NCI-H187 (cell line): Measurements from ENCODE around the gene FCAMR.
"Not testable (repeated sequence)": the region's sequence is repeated elsewhere in the genome, so short reads cannot be mapped to it uniquely, and the experiment has no call there.

ENCODE experiments used
- DNase-seq, 2 experiments: peaks; one replicate each; lab custom pipeline; 2025; lab: John Stamatoyannopoulos, UW

FCAMR gene

GRCh38 chr1:206933333-206933945 lies 36.8 kb downstream of the FCAMR start:
- no peak for DNase-seq

GRCh38 chr1:206932177-206932576 lies 38.1 kb downstream of the FCAMR start:
- no peak for DNase-seq

- DNase-seq, result no peak
Measured at GRCh38 chr1:206931709-206932108, 38.6 kb downstream of the FCAMR start.

GRCh38 chr1:206930210-206930798 lies 40.0 kb downstream of the FCAMR start:
- no peak for DNase-seq

- no peak for DNase-seq
Measured at GRCh38 chr1:206929524-206929923, 40.7 kb downstream of the FCAMR start.

- DNase-seq, result no peak
Measured at GRCh38 chr1:206926286-206926685, 44.0 kb downstream of the FCAMR start.

- DNase-seq, result no peak
Measured at GRCh38 chr1:206925106-206925736, 45.0 kb downstream of the FCAMR start.

GRCh38 chr1:206924592-206925105 lies 45.6 kb downstream of the FCAMR start:
- no peak for DNase-seq

GRCh38 chr1:206923961-206924557 lies 46.2 kb downstream of the FCAMR start:
- DNase-seq, result not testable (repeated sequence)

GRCh38 chr1:206923009-206923960 lies 47.0 kb downstream of the FCAMR start:
- DNase-seq, result no peak

- DNase-seq, result no peak
Measured at GRCh38 chr1:206922524-206922923, 47.7 kb downstream of the FCAMR start.

- DNase-seq, result no peak
Measured at GRCh38 chr1:206921772-206922265, 48.4 kb downstream of the FCAMR start, which contains the start of gene FCMR. Gene FCMR (minus strand): TSS chr1:206921941. CDS start chr1:206921854, 87 bp downstream.

GRCh38 chr1:206918076-206918475 lies 52.2 kb downstream of the FCAMR start:
- no peak for DNase-seq

GRCh38 chr1:206916000-206916709 lies 54.1 kb downstream of the FCAMR start:
- DNase-seq, result no peak

GRCh38 chr1:206915030-206915735 lies 55.1 kb downstream of the FCAMR start:
- DNase-seq, result no peak

GRCh38 chr1:206913766-206914537 lies 56.3 kb downstream of the FCAMR start:
- DNase-seq, result no peak

- DNase-seq, result peak; percentile 82 to 83
Measured at GRCh38 chr1:206912445-206913095, 57.7 kb downstream of the FCAMR start.

- DNase-seq, result no peak
Measured at GRCh38 chr1:206911064-206911663, 59.1 kb downstream of the FCAMR start.
